A673 (cell line): ENCODE results near the gene ARFGAP1. TPM values are rescaled to one million over a fixed set of nuclear protein-coding genes. Genes with fewer than 3 reads are reported as not detected.

Experiments
- BruUV-seq: library from RNA; stranded (reverse); fragments of 400-500 nt; replicated peaks from 2 replicates; lab custom pipeline; 2021; lab: Mats Ljungman, UMichigan
- CTCF ChIA-PET: fragments of 300-600 bp; sonication (Branson Sonifier 250); formaldehyde crosslinking; loops from one replicate; lab custom pipeline; 2022; ENCODE audit warnings: antibody characterized with exemption; lab: Charles Lee
- POLR2A ChIA-PET: fragments of 300-600 bp; sonication (Branson Sonifier 250); formaldehyde crosslinking; loops from one replicate; lab custom pipeline; 2022; ENCODE audit warnings: antibody characterized with exemption; ENCODE audit not compliant: low non-redundant PET; lab: Charles Lee
- DNase-seq: peaks from one replicate; pipeline ENCODE4 v3.0.0-alpha.2; 2015; ENCODE audit warnings: low spot score
- H3K27ac ChIP-seq: fragments of 200-600 bp; sonication (generic); 2 replicates; pipeline ENCODE4 v1.5.1; 2016; ENCODE audit warnings: mixed run types, low read depth, mild to moderate bottlenecking, mixed read lengths, antibody characterized with exemption, low read length; ENCODE audit not compliant: poor library complexity, severe bottlenecking
- H3K27me3 ChIP-seq: fragments of 200-600 bp; sonication (generic); replicated peaks from 2 replicates; pipeline ENCODE4 v1.6.1; 2017; ENCODE audit warnings: mixed run types, low read depth, mild to moderate bottlenecking, mixed read lengths, antibody characterized with exemption, low read length; ENCODE audit not compliant: insufficient read depth, poor library complexity
- H3K36me3 ChIP-seq: fragments of 200-600 bp; sonication (generic); 2 replicates; pipeline ENCODE4 v1.6.1; 2016; ENCODE audit warnings: mixed run types, mild to moderate bottlenecking, mixed read lengths, antibody characterized with exemption, low read length; ENCODE audit not compliant: insufficient read depth, poor library complexity, severe bottlenecking
- H3K4me1 ChIP-seq: fragments of 200-600 bp; sonication (generic); 2 replicates; pipeline ENCODE4 v1.6.1; 2017; ENCODE audit warnings: mixed run types, mild to moderate bottlenecking, mixed read lengths, antibody characterized with exemption, low read length; ENCODE audit not compliant: insufficient read depth, poor library complexity, severe bottlenecking
- H3K4me3 ChIP-seq: fragments of 200-600 bp; sonication (generic); 2 replicates; pipeline ENCODE4 v1.5.1; 2016; ENCODE audit warnings: low read depth, mixed run types, mild to moderate bottlenecking, mixed read lengths, low read length; ENCODE audit not compliant: poor library complexity, severe bottlenecking
- H3K9me3 ChIP-seq: fragments of 200-600 bp; sonication (generic); 2 replicates; pipeline ENCODE4 v1.6.1; 2016; ENCODE audit warnings: mixed run types, low read depth, mild to moderate bottlenecking, mixed read lengths, antibody characterized with exemption, low read length; ENCODE audit not compliant: poor library complexity, severe bottlenecking
- EZH2 ChIP-seq: fragments of 200-600 bp; sonication (generic); IDR thresholded peaks from 2 replicates; pipeline ENCODE4 v1.6.1; 2017; ENCODE audit warnings: borderline replicate concordance, low read depth, mild to moderate bottlenecking, mixed read lengths, antibody characterized with exemption, low read length; ENCODE audit not compliant: poor library complexity, severe bottlenecking
- intact Hi-C: fragments of 100-400 bp; cut with micrococcal nuclease; formaldehyde crosslinking; loops from one replicate; pipeline ENCODE4 v1.10.0; 2022; ENCODE audit not compliant: unreplicated experiment
- total RNA-seq: library from RNA; stranded (reverse); gene quantifications from 2 replicates; pipeline ENCODE4 v1.2.3, GENCODE V29; 2021
- TF ChIP-seq, protein P1 (sequence below): fragments of 300-800, 200-600 bp; sonication (generic); conservative IDR thresholded peaks from 2 replicates; pipeline ENCODE4 v1.5.1; 2017; ENCODE audit warnings: low read depth, mild to moderate bottlenecking, antibody characterized with exemption, low read length, moderate library complexity, mixed read lengths

Gene ARFGAP1
- total RNA-seq, 1 experiment from 2014 or later = 90.4 TPM

- no peaks in the 10 kb centered on the region for H3K36me3 ChIP-seq
- intact Hi-C loops = no loop called here
- no peak for TF ChIP-seq EZH2
- TF ChIP-seq, protein P1, sequence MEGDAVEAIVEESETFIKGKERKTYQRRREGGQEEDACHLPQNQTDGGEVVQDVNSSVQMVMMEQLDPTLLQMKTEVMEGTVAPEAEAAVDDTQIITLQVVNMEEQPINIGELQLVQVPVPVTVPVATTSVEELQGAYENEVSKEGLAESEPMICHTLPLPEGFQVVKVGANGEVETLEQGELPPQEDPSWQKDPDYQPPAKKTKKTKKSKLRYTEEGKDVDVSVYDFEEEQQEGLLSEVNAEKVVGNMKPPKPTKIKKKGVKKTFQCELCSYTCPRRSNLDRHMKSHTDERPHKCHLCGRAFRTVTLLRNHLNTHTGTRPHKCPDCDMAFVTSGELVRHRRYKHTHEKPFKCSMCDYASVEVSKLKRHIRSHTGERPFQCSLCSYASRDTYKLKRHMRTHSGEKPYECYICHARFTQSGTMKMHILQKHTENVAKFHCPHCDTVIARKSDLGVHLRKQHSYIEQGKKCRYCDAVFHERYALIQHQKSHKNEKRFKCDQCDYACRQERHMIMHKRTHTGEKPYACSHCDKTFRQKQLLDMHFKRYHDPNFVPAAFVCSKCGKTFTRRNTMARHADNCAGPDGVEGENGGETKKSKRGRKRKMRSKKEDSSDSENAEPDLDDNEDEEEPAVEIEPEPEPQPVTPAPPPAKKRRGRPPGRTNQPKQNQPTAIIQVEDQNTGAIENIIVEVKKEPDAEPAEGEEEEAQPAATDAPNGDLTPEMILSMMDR = no peak
- H3K27me3 ChIP-seq = peaks cover 45% of the 10 kb centered on the region
- ChIA-PET CTCF (no interaction called here), POLR2A (no interaction called here)
- DNase-seq = no peak
- H3K27ac ChIP-seq = no peak overlapping the region
- no peak overlapping the region for H3K4me3 ChIP-seq
- BruUV-seq = no TSS peak
- no peaks in the 10 kb centered on the region for H3K9me3 ChIP-seq
- H3K4me1 ChIP-seq = no peaks in the 10 kb centered on the region
Measured at GRCh38 chr20:63258781-63259180, 13.8 kb upstream of the ARFGAP1 start.

GRCh38 chr20:63259734-63260460 is 12.7 kb upstream of the ARFGAP1 start:
- TF ChIP-seq EZH2 = no peak
- TF ChIP-seq, protein P1 = no peak
- Histone ChIP-seq H3K4me3 (no peak overlapping the region), H3K27ac (no peak overlapping the region), H3K36me3 (no peaks in the 10 kb centered on the region), H3K27me3 (peaks cover 45% of the 10 kb centered on the region), H3K4me1 (no peaks in the 10 kb centered on the region), H3K9me3 (no peaks in the 10 kb centered on the region)
- intact Hi-C loops = no loop called here
- ChIA-PET POLR2A (no interaction called here), CTCF (no interaction called here)
- BruUV-seq = no TSS peak
- DNase-seq = no peak

GRCh38 chr20:63260521-63260920 is 12.1 kb upstream of the ARFGAP1 start:
- Histone ChIP-seq H3K4me1 (no peaks in the 10 kb centered on the region), H3K4me3 (no peak overlapping the region), H3K27me3 (peaks cover 45% of the 10 kb centered on the region), H3K27ac (no peak overlapping the region), H3K9me3 (no peaks in the 10 kb centered on the region), H3K36me3 (no peaks in the 10 kb centered on the region)
- intact Hi-C loops = no loop called here
- BruUV-seq = no TSS peak
- TF ChIP-seq, protein P1 = no peak
- no peak for TF ChIP-seq EZH2
- ChIA-PET POLR2A (no interaction called here), CTCF (interaction anchor here (0.6 kb wide), 1 partner anchor 13 kb away, joined by 5 read pairs; no protein-coding TSS in a partner anchor)
- no peak for DNase-seq
